Measurements from ENCODE around the gene NRG4.
"Not testable (repeated sequence)": the region's sequence is repeated elsewhere in the genome, so short reads cannot be mapped to it uniquely, and the experiment has no call there.

NRG4 gene

GRCh38 chr15:75928680-75929608 is 83.3 kb downstream of the NRG4 start:
- DNase-seq (ENCODE audit: insufficient read length, low spot score) (no peak), FAIRE-seq (no peak)

GRCh38 chr15:75927601-75928000 is 84.6 kb downstream of the NRG4 start:
- DNase-seq (ENCODE audit: insufficient read length, low spot score) (no peak), FAIRE-seq (no peak)

- FAIRE-seq (no peak), DNase-seq (ENCODE audit: insufficient read length, low spot score) (no peak)
These were observed 85.3 kb downstream of the NRG4 start for GRCh38 chr15:75926931-75927330.

GRCh38 chr15:75925440-75925839 is 86.8 kb downstream of the NRG4 start:
- DNase-seq (ENCODE audit: insufficient read length, low spot score): no peak
- no peak for FAIRE-seq

GRCh38 chr15:75924576-75924975 is 87.6 kb downstream of the NRG4 start:
- DNase-seq (ENCODE audit: insufficient read length, low spot score) (no peak), FAIRE-seq (no peak)

- DNase-seq (ENCODE audit: insufficient read length, low spot score) (no peak), FAIRE-seq (no peak)
These were observed 88.5 kb downstream of the NRG4 start for GRCh38 chr15:75923756-75924155.

GRCh38 chr15:75921732-75922703 is 90.2 kb downstream of the NRG4 start:
- DNase-seq (ENCODE audit: insufficient read length, low spot score): no peak

GRCh38 chr15:75920079-75920478 is 92.1 kb downstream of the NRG4 start:
- FAIRE-seq (no peak), DNase-seq (ENCODE audit: insufficient read length, low spot score) (no peak)

More at GRCh38 chr15:75921732-75922703, 90.2 kb downstream of the NRG4 start:
- no peak for FAIRE-seq

GRCh38 chr15:75918135-75918534 is 94.1 kb downstream of the NRG4 start:
- FAIRE-seq (no peak), DNase-seq (ENCODE audit: insufficient read length, low spot score) (no peak)

GRCh38 chr15:75916978-75917377 is 95.2 kb downstream of the NRG4 start:
- FAIRE-seq: peak; percentile 55
- no peak for DNase-seq (ENCODE audit: insufficient read length, low spot score)

- not testable (repeated sequence) for DNase-seq (ENCODE audit: insufficient read length, low spot score); FAIRE-seq
These were observed 101.9 kb downstream of the NRG4 start for GRCh38 chr15:75910355-75910754.

GRCh38 chr15:75905231-75905630 is 107.0 kb downstream of the NRG4 start:
- FAIRE-seq: no peak
- no peak for DNase-seq (ENCODE audit: insufficient read length, low spot score)

GRCh38 chr15:75903331-75904239 is 108.6 kb downstream of the NRG4 start, which contains the start of gene FBXO22:
FBXO22 (plus strand) TSS chr15:75903878; CDS start chr15:75903964, 86 bp downstream.
- peak; percentile 70 for DNase-seq (ENCODE audit: insufficient read length, low spot score)
- FAIRE-seq: peak; percentile 76

- FAIRE-seq (no peak), DNase-seq (ENCODE audit: insufficient read length, low spot score) (no peak)
These were observed 110.1 kb downstream of the NRG4 start for GRCh38 chr15:75902129-75902557.

- FAIRE-seq (no peak), DNase-seq (ENCODE audit: insufficient read length, low spot score) (no peak)
These were observed 111.6 kb downstream of the NRG4 start for GRCh38 chr15:75900577-75900976.

GRCh38 chr15:75895731-75896130 is 116.5 kb downstream of the NRG4 start:
- FAIRE-seq (no peak), DNase-seq (ENCODE audit: insufficient read length, low spot score) (no peak)

GRCh38 chr15:75891895-75892294 is 120.3 kb downstream of the NRG4 start:
- no peak for FAIRE-seq

More at GRCh38 chr15:75891895-75892294, 120.3 kb downstream of the NRG4 start:
- DNase-seq (ENCODE audit: insufficient read length, low spot score): no peak
